ENCODE measurements around the gene FRMD3. TPM values are rescaled to one million over a fixed set of nuclear protein-coding genes. Genes with fewer than 3 reads are reported as not detected.

FRMD3 gene
- total RNA-seq, 2 donors from 2014 or later, result 2.1 to 4.6 TPM

DNA sequence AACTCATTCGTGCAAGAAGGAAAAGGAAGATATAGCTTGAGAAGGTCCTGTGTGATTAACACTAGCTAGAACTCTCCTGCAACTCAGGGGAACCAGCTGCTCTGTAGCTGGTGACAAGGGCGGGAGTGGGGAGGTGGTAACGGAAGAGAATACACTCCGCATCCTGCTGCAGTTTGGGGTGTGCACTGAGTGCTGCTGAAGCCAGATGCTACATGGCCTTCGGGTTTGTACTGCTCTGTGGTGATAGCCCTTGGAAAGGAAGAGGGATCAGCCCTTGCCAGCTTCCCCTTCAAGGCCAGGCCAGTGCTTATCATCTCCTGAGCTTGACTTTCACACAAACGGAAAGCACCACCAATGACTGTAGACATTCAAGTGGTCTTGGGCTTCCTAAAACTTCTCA is 34.3 kb downstream of the FRMD3 start:
- Histone ChIP-seq H3K4me1 (no peaks in the 10 kb centered on the region), H3K9me3 (no peaks in the 10 kb centered on the region), H3K27me3 (no peaks in the 10 kb centered on the region), H3K4me3 (no peak overlapping the region), H3K27ac (no peak overlapping the region), H3K36me3 (replicated peaks in 1 of 2; ENCODE audit: insufficient read depth in 1 of 2, low read depth in 2 of 2) (no peaks in the 10 kb centered on the region)
- WGBS, 2 donors, result 64 to 72% methylated on average over 6 of the region's 6 CpGs
- DNase-seq (no peak), ATAC-seq (no peak)
- no peak for TF ChIP-seq POLR2A (IDR thresholded peaks at IDR 0.05)
- TF ChIP-seq, protein P1, sequence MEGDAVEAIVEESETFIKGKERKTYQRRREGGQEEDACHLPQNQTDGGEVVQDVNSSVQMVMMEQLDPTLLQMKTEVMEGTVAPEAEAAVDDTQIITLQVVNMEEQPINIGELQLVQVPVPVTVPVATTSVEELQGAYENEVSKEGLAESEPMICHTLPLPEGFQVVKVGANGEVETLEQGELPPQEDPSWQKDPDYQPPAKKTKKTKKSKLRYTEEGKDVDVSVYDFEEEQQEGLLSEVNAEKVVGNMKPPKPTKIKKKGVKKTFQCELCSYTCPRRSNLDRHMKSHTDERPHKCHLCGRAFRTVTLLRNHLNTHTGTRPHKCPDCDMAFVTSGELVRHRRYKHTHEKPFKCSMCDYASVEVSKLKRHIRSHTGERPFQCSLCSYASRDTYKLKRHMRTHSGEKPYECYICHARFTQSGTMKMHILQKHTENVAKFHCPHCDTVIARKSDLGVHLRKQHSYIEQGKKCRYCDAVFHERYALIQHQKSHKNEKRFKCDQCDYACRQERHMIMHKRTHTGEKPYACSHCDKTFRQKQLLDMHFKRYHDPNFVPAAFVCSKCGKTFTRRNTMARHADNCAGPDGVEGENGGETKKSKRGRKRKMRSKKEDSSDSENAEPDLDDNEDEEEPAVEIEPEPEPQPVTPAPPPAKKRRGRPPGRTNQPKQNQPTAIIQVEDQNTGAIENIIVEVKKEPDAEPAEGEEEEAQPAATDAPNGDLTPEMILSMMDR (IDR thresholded peaks at IDR 0.05), result no peak
- intact Hi-C loops (cut with DNase I), result no loop called here

DNA sequence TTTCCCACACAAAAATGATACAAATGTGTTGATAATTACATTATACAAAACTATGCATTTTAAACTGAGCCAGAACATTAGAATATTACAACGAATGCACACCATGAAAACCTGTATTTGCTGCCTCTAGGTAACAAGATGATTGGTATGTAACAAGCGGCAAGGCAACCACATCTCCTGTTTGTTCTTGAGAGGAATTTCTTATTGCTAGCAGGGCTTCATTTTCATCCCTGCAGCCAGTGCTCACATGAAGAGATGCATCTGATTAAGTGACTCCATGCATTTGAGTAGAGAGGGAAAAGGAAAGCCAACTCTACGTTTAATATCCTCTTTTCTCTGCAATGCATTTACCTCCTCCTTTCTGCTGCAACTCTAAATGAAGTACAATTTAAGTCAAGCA is 36.6 kb downstream of the FRMD3 start:
- no peak for ATAC-seq
- Histone ChIP-seq H3K4me1 (no peaks in the 10 kb centered on the region), H3K27ac (no peak overlapping the region), H3K9me3 (no peaks in the 10 kb centered on the region), H3K27me3 (no peaks in the 10 kb centered on the region), H3K4me3 (no peak overlapping the region), H3K36me3 (replicated peaks in 1 of 2; ENCODE audit: insufficient read depth in 1 of 2, low read depth in 2 of 2) (no peaks in the 10 kb centered on the region)
- no peak for TF ChIP-seq POLR2A (IDR thresholded peaks at IDR 0.05)
- TF ChIP-seq, protein P1 (IDR thresholded peaks at IDR 0.05), result no peak
- DNase-seq, result no peak
- WGBS, 2 donors, result 73 to 77% methylated on average over 3 of the region's 3 CpGs
- intact Hi-C loops (cut with DNase I), result no loop called here

DNA sequence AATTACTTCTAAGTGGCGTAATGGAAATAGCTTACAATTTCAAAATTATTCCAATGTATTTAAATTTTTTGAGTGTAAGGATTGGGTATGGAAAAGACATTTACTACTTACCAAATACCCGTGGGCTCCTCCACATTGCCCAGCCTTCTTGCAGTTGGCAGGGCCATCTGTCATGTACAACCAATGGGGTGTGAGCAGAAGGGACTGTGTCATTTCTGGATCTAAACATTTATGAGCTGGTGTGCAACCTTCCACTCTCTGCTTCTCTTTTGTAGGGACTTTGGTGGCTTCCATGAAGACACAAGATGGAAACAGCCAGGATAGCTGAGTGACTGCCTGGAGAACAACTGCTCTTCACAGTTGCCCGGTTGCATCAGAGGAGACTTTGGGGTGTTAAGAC is 40.8 kb downstream of the FRMD3 start:
- H3K9me3 ChIP-seq, result no peaks in the 10 kb centered on the region
- H3K4me1 ChIP-seq, result no peaks in the 10 kb centered on the region
- DNase-seq, result no peak
- no peaks in the 10 kb centered on the region for H3K27me3 ChIP-seq
- no peak overlapping the region for H3K4me3 ChIP-seq
- ATAC-seq, result no peak
- WGBS, 2 donors, result 86 to 91% methylated on average over 3 of the region's 3 CpGs
- H3K36me3 ChIP-seq (replicated peaks in 1 of 2; ENCODE audit: insufficient read depth in 1 of 2, low read depth in 2 of 2), result no peaks in the 10 kb centered on the region
- no peak overlapping the region for H3K27ac ChIP-seq
- TF ChIP-seq POLR2A (IDR thresholded peaks at IDR 0.05), result no peak
- TF ChIP-seq, protein P1 (IDR thresholded peaks at IDR 0.05), result no peak
- intact Hi-C loops (cut with DNase I), result no loop called here

DNA sequence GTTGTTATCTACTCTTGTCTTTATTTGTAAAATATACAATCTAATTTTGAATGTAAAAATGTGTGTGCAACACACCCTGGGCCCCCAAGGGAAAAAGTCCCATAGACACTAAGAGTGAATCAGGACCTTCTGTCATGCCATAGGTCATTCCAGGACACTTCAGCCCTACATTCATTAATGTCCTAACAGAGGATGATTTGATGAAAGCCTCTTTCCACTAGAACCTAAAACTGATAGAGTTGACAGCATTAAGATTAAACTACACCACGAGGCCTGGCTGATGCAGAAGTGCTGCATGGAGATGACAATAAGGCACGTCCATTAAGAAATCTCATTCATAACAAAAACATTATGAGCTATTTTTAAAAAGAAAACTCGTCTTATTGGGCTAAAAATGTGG is 46.2 kb downstream of the FRMD3 start:
- no peak for DNase-seq
- ATAC-seq, result no peak
- TF ChIP-seq, protein P1 (IDR thresholded peaks at IDR 0.05), result no peak
- no peak for TF ChIP-seq POLR2A (IDR thresholded peaks at IDR 0.05)
- H3K4me3 ChIP-seq, result no peak overlapping the region
- intact Hi-C loops (cut with DNase I), result no loop called here
- H3K27ac ChIP-seq, result no peak overlapping the region
- no peaks in the 10 kb centered on the region for H3K4me1 ChIP-seq
- H3K36me3 ChIP-seq (replicated peaks in 1 of 2; ENCODE audit: insufficient read depth in 1 of 2, low read depth in 2 of 2), result no peaks in the 10 kb centered on the region
- H3K27me3 ChIP-seq, result no peaks in the 10 kb centered on the region
- H3K9me3 ChIP-seq, result no peaks in the 10 kb centered on the region
- WGBS, 2 donors, result 73 to 81% methylated on average over 3 of the region's 3 CpGs

DNA sequence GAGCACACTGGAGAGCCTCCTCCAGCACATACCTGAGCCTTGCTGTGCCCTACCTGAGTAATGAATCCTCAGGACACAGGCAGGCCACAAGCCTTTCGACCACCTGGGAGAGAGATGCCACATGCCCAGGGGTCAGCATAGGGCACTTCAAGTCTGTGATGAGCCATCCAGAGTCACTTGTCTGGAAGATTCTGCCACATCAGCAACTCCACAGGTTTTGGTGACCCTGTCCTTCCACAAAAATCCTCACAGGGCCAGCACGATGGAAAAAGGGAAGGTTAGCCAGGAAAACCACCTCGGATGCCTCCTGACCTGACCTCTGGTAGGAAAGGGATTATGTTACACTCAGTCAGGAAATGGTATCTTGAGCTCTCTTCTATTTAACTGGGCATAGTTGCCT is 46.8 kb downstream of the FRMD3 start:
- Histone ChIP-seq H3K36me3 (replicated peaks in 1 of 2; ENCODE audit: insufficient read depth in 1 of 2, low read depth in 2 of 2) (no peaks in the 10 kb centered on the region), H3K4me3 (no peak overlapping the region), H3K27ac (no peak overlapping the region), H3K9me3 (no peaks in the 10 kb centered on the region), H3K27me3 (no peaks in the 10 kb centered on the region), H3K4me1 (no peaks in the 10 kb centered on the region)
- TF ChIP-seq, protein P1 (IDR thresholded peaks at IDR 0.05), result no peak
- TF ChIP-seq POLR2A (IDR thresholded peaks at IDR 0.05), result no peak
- intact Hi-C loops (cut with DNase I), result no loop called here
- ATAC-seq (no peak), DNase-seq (no peak)
- WGBS, 2 donors, result 47 to 57% methylated on average over 3 of the region's 3 CpGs

Measured in body of pancreas (tissue), 4 donors.